Common myeloid progenitor, CD34-positive (primary cell): ENCODE data around the gene CD19.
A peak's percentile ranks its signal among the peaks of the same experiment; 100 is the strongest.
"Not testable (repeated sequence)": the region's sequence is repeated elsewhere in the genome, so short reads cannot be mapped to it uniquely, and the experiment has no call there.

Experiments used
- CTCF ChIA-PET: fragments of 350-600 bp; sonication (Branson Sonifier 250); formaldehyde crosslinking; loops from one replicate; lab custom pipeline; 2021; ENCODE audit warnings: antibody characterized with exemption; lab: Charles Lee
- POLR2A ChIA-PET: fragments of 350-600 bp; sonication (Branson Sonifier 250); formaldehyde crosslinking; loops from one replicate; lab custom pipeline; 2021; ENCODE audit warnings: antibody characterized with exemption; lab: Charles Lee
- DNase-seq, 3 donors: peaks; one replicate each; pipeline versions ENCODE4 v3.0.0 to v3.0.0-alpha.2; 2013
- H3K27ac ChIP-seq, 2 experiments: 1 replicate in 1 of 2; 2 replicates in 1 of 2; pipeline ENCODE4 v1.7.0; 2013; ENCODE audit warnings: inconsistent platforms in 2 of 2, low read length in 2 of 2, mild to moderate bottlenecking in 2 of 2, low read depth in 1 of 2, moderate library complexity in 1 of 2; ENCODE audit not compliant: severe bottlenecking in 2 of 2, insufficient read depth in 1 of 2, poor library complexity in 1 of 2
- H3K27me3 ChIP-seq, 5 experiments: replicated peaks in 2 of 5; 1 replicate in 3 of 5; 2 replicates in 2 of 5; pipeline versions ENCODE4 v1.6.1 to v1.7.0; 2013; ENCODE audit warnings: low read length in 4 of 5, mild to moderate bottlenecking in 2 of 5, moderate library complexity in 2 of 5, inconsistent platforms in 1 of 5; ENCODE audit not compliant: insufficient read depth in 5 of 5, control insufficient read depth in 4 of 5
- H3K36me3 ChIP-seq, 4 experiments: 1 replicate in 2 of 4; 2 replicates in 2 of 4; pipeline versions ENCODE4 v1.6.1 to v1.7.0; 2013; ENCODE audit warnings: low read length in 3 of 4, control low read depth in 1 of 4, mild to moderate bottlenecking in 1 of 4; ENCODE audit not compliant: control insufficient read depth in 4 of 4, insufficient read depth in 4 of 4
- H3K4me1 ChIP-seq, 4 experiments: 1 replicate in 3 of 4; 2 replicates in 1 of 4; pipeline versions ENCODE4 v1.6.1 to v1.7.1; 2013; ENCODE audit warnings: low read length in 3 of 4, mild to moderate bottlenecking in 3 of 4, control low read depth in 1 of 4, inconsistent platforms in 1 of 4, moderate library complexity in 1 of 4; ENCODE audit not compliant: control insufficient read depth in 4 of 4, insufficient read depth in 4 of 4; ENCODE audit errors: control extremely low read depth in 1 of 4
- H3K4me3 ChIP-seq, 7 experiments: 1 replicate in 4 of 7; 2 replicates in 3 of 7; pipeline versions ENCODE4 v1.5.1 to v1.7.0; 2013; ENCODE audit warnings: mild to moderate bottlenecking in 7 of 7, low read length in 6 of 7, moderate library complexity in 6 of 7, inconsistent platforms in 2 of 7, low read depth in 2 of 7, control low read depth in 1 of 7; ENCODE audit not compliant: insufficient read depth in 4 of 7, control insufficient read depth in 1 of 7; ENCODE audit errors: extremely low read depth in 1 of 7
- H3K9me3 ChIP-seq, 5 experiments: 1 replicate in 4 of 5; 2 replicates in 1 of 5; pipeline versions ENCODE4 v1.6.1 to v1.7.1; 2013; ENCODE audit warnings: low read length in 4 of 5, mild to moderate bottlenecking in 2 of 5, inconsistent platforms in 1 of 5, low read depth in 1 of 5, moderate library complexity in 1 of 5; ENCODE audit not compliant: control insufficient read depth in 4 of 5, insufficient read depth in 2 of 5; ENCODE audit errors: control extremely low read depth in 1 of 5
- WGBS: methylation state at CpG from one replicate; pipeline ENCODE4 v1.1.5; 2013; ENCODE audit not compliant: insufficient coverage; 5-methylcytosine and 5-hydroxymethylcytosine counted together

The CD19 gene

GRCh38 chr16:28924762-28925385, 6.9 kb upstream of the CD19 start, which contains the start of gene RABEP2:
Gene RABEP2 (minus strand): TSS chr16:28925238. CDS start chr16:28925163, 75 bp downstream.
- CTCF ChIA-PET = interaction anchor here (0.5 to 2.7 kb wide), 2 partner anchors 46 to 790 kb away, joined by 3 to 8 read pairs; partner anchors contain the start of gene ATP2A1
- Histone ChIP-seq H3K9me3 (no peaks in the 10 kb centered on the region), H3K36me3 (peaks cover 0 to 15% (median 8%) of the 10 kb centered on the region in 4 experiments), H3K4me1 (peaks cover 0 to 17% (median 10%) of the 10 kb centered on the region in 4 experiments), H3K27me3 (no peaks in the 10 kb centered on the region), H3K4me3 (peak within 1 kb of the TSS; percentile 77 to 96 (median 86)), H3K27ac (peak within 1 kb of the TSS; percentile 94 to 96)
- WGBS = under 1% methylated on average over 51 of the region's 66 CpGs
- POLR2A ChIA-PET = interaction anchor here (0.7 to 2.1 kb wide), 5 partner anchors 11 to 102 kb away, joined by 3 to 7 read pairs (median 3); partner anchors contain the start of genes ATXN2L and TUFM
- DNase-seq = peak; percentile 88 to 94 (median 94)

GRCh38 chr16:28925386-28926228, 6.2 kb upstream of the CD19 start:
- WGBS = under 1% methylated on average over 43 of the region's 48 CpGs
- peaks cover 0 to 21% (median 14%) of the 10 kb centered on the region in 4 experiments for H3K4me1 ChIP-seq
- CTCF ChIA-PET = interaction anchor here (1.2 to 3.9 kb wide), 6 partner anchors 9 to 64 kb away, joined by 3 to 30 read pairs (median 6); partner anchors contain the start of gene ATP2A1
- DNase-seq = peak; percentile 93 to 98 (median 97)
- peak overlapping the region; percentile 77 to 96 (median 86) for H3K4me3 ChIP-seq
- H3K27ac ChIP-seq = peak overlapping the region; percentile 94 to 96
- POLR2A ChIA-PET = interaction anchor here (0.7 to 2.1 kb wide), 6 partner anchors 11 to 103 kb away, joined by 3 to 7 read pairs (median 3); partner anchors contain the start of genes ATXN2L and TUFM
- peaks cover 0 to 14% (median 8%) of the 10 kb centered on the region in 4 experiments for H3K36me3 ChIP-seq
- H3K27me3 ChIP-seq = no peaks in the 10 kb centered on the region
- H3K9me3 ChIP-seq = no peaks in the 10 kb centered on the region

GRCh38 chr16:28926284-28926683, 5.5 kb upstream of the CD19 start:
- Histone ChIP-seq H3K36me3 (peaks cover 0 to 10% (median 7%) of the 10 kb centered on the region in 4 experiments), H3K4me1 (peaks cover 0 to 28% (median 21%) of the 10 kb centered on the region in 4 experiments), H3K4me3 (peak overlapping the region in 4 of 7 experiments; percentile 77 to 96 (median 94)), H3K27ac (peak overlapping the region in 1 of 2 experiments; percentile 96)
- ChIA-PET CTCF (interaction anchor here (1.2 to 3.9 kb wide), 5 partner anchors 9 to 64 kb away, joined by 3 to 30 read pairs (median 5); no protein-coding TSS in a partner anchor), POLR2A (interaction anchor here (0.9 to 2.1 kb wide), 2 partner anchors 10 to 62 kb away, joined by 3 to 7 read pairs; no protein-coding TSS in a partner anchor)
- DNase-seq, H3K9me3 ChIP-seq, H3K27me3 ChIP-seq: not testable (repeated sequence)
- WGBS = no CpG with 5 or more reads among the region's 2 CpGs

- 100% methylated on average over 1 of the region's 1 CpG for WGBS
- CTCF ChIA-PET = interaction anchor here (3.9 kb wide), 1 partner anchor 18 kb away, joined by 30 read pairs; no protein-coding TSS in a partner anchor
These were observed 4.0 kb upstream of the CD19 start for GRCh38 chr16:28927815-28928214.

GRCh38 chr16:28930203-28930602, 1.6 kb upstream of the CD19 start:
- CTCF ChIA-PET = interaction anchor here (0.6 to 1.3 kb wide), 4 partner anchors 15 to 67 kb away, joined by 3 to 4 read pairs (median 3); partner anchors contain the start of gene SH2B1
- peak overlapping the region in 1 of 2 experiments; percentile 55 for H3K27ac ChIP-seq
- POLR2A ChIA-PET = no interaction called here

More at GRCh38 chr16:28927815-28928214, 4.0 kb upstream of the CD19 start:
- no peak overlapping the region for H3K27ac ChIP-seq
- DNase-seq = no peak
- no peaks in the 10 kb centered on the region for H3K9me3 ChIP-seq
- POLR2A ChIA-PET = no interaction called here
- peaks cover 0 to 10% (median 4%) of the 10 kb centered on the region in 4 experiments for H3K36me3 ChIP-seq
- peaks cover 0 to 42% (median 22%) of the 10 kb centered on the region in 4 experiments for H3K4me1 ChIP-seq
- H3K27me3 ChIP-seq = no peaks in the 10 kb centered on the region
- no peak overlapping the region for H3K4me3 ChIP-seq

GRCh38 chr16:28930652-28931051, 1.1 kb upstream of the CD19 start:
- Histone ChIP-seq H3K4me1 (peaks cover 0 to 38% (median 17%) of the 10 kb centered on the region in 4 experiments), H3K27ac (peak overlapping the region in 1 of 2 experiments; percentile 55), H3K36me3 (no peaks in the 10 kb centered on the region), H3K27me3 (no peaks in the 10 kb centered on the region), H3K9me3 (no peaks in the 10 kb centered on the region), H3K4me3 (peak overlapping the region in 3 of 7 experiments; percentile 2 to 23 (median 16))
- peak; percentile 25 to 69 (median 59) for DNase-seq
- WGBS = no CpG with 5 or more reads among the region's 3 CpGs
- ChIA-PET POLR2A (no interaction called here), CTCF (interaction anchor here (1.0 to 1.3 kb wide), 2 partner anchors 15 to 66 kb away, joined by 3 to 4 read pairs; no protein-coding TSS in a partner anchor)

More at GRCh38 chr16:28930203-28930602, 1.6 kb upstream of the CD19 start:
- Histone ChIP-seq H3K27me3 (no peaks in the 10 kb centered on the region), H3K4me1 (peaks cover 0 to 34% (median 17%) of the 10 kb centered on the region in 4 experiments), H3K36me3 (no peaks in the 10 kb centered on the region), H3K4me3 (peak overlapping the region in 1 of 7 experiments; percentile 23), H3K9me3 (no peaks in the 10 kb centered on the region)
- DNase-seq = no peak
- 97% methylated on average over 3 of the region's 3 CpGs for WGBS
